GM10266 (cell line): ENCODE results near the gene FGF18.

ENCODE experiments used
- DNase-seq: peaks from one replicate; pipeline ENCODE4 v3.0.0; 2012; ENCODE audit errors: extremely low spot score
- CTCF ChIP-seq: IDR thresholded peaks from 2 replicates; pipeline ENCODE4 v1.5.1; 2012; ENCODE audit warnings: mild to moderate bottlenecking, low read depth; ENCODE audit not compliant: control insufficient read depth, insufficient read depth; ENCODE audit errors: missing control alignments

FGF18 gene

DNA sequence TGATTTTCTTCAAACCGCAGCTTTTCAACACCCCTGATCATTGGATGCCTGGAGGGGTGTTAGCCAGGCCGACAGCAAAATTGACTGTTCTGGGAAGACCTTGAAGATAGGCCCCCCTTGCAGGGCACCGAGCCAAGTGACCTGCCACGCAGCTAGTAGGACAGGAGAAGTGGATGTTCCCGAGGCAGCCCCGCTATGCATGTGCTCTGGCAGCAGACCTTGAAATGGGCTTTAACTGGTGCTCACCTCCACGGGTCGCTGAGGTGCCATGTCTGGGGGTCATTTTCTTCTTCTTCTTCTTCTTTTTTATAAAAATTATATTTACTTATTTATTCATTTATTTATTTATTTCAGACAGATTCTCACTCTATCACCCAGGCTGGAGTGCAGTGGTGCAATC lies 12.6 kb downstream of the FGF18 start:
- DNase-seq: no peak
- no peak for TF ChIP-seq CTCF

DNA sequence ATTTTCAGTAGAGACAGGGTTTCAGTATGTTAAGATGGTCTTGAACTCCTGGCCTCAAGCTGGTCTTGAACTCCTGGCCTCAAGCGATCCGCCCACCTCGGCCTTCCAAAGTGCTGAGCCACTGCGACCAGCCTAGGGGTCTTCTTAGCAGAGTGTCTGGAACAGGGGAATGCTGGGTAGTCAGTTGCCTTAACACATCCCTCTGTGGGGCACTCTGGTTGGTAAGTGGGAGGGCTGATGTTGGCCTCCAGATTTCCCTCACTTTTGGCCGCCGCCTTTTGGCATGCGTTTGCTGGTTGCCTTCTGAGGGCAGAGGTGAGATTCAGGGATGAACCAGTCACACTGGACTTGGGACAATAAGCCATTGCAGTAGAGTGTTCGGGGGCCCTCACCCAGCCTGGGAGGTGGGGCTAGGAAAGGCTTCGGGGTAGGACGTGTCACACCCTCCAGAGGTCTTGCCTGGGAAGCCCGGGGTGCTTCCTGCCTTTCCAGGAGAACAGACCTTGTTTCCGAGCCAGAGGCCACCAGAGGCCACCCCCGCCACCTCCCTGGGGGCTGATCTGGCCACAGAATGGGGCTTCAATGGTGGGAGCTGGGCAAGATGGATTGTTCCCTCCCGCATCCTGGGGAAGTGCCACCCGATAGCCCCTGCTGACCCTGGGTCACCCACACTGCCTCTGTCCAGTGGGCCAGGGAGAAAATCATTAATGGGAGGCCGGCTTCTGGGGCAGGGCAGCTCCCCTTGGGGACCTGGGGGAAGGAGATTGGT lies 13.3 kb downstream of the FGF18 start:
- TF ChIP-seq CTCF: no peak
- no peak for DNase-seq

GRCh38 chr5:171433352-171433698 lies 13.9 kb downstream of the FGF18 start:
- no peak for TF ChIP-seq CTCF
- DNase-seq: no peak

DNA sequence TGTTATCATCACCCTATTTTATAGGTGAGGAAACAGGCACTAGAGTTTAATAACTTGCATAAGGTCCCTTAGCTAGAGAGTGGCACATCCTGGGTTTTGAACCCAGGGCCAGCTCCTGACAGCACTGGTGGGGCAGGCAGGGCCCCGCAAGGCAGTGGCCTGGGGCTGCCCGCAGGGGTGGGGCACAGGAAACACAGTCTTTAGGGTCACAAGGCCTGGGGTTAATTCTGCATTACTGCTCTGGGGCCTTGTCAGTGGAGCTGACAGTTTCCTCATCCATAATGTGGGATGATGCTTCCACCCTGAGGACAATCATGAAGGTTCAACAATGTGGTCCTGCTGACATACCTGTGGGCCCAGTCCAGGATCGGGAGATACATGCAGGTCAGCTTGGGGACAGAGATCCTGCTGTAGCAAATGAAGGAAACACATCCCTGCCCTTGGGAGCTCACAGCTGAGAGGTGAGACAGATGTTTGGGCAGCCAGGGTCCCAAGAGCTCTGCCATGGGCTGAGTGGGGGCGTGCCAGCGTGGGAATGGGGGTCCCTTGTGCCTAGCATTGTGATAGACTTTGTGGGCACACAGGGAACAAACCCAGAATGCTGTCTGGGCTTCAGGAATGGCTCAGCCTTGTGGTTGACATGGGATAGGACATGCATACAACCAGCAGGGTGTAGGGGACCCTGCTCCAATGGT lies 14.7 kb downstream of the FGF18 start:
- DNase-seq: no peak
- TF ChIP-seq CTCF: no peak

GRCh38 chr5:171434874-171435273 lies 15.4 kb downstream of the FGF18 start:
- DNase-seq: no peak
- no peak for TF ChIP-seq CTCF

GRCh38 chr5:171435908-171436307 lies 16.5 kb downstream of the FGF18 start:
- no peak for TF ChIP-seq CTCF
- no peak for DNase-seq

DNA sequence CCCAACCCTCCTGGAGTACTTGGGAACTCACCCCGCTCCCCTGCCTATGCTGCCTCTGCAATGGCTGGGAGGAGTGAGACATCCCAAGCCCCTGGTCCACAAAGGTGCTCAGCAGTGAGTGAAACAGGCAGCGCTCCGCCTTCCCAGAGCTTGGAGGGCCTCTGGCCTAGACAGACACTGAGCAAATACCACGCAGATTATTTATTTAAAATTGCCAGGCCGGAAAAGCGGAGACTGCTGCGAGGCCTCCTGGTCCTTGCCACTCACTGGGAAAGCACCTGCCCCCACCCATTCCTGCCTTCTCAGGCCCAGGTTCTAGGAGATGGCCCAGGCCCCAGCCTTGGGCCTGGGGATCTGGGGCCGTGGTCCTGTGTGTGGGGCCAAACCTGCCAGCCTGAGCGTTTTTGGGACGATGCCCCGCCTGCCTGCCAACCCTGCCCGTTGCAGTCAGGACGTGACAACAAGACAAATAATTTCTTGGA lies 17.4 kb downstream of the FGF18 start:
- TF ChIP-seq CTCF: no peak
- no peak for DNase-seq
